Measurements from ENCODE around the gene COL18A1. TPM values are rescaled to one million over a fixed set of nuclear protein-coding genes. Genes with fewer than 3 reads are reported as not detected.

Gene COL18A1
- total and polyA plus RNA-seq, 9 of the 15 experiments (the other 6 are each of a cell fraction or from before 2014, with no cell fraction given): 0.14 to 16.4 (median 2.0) TPM

DNA sequence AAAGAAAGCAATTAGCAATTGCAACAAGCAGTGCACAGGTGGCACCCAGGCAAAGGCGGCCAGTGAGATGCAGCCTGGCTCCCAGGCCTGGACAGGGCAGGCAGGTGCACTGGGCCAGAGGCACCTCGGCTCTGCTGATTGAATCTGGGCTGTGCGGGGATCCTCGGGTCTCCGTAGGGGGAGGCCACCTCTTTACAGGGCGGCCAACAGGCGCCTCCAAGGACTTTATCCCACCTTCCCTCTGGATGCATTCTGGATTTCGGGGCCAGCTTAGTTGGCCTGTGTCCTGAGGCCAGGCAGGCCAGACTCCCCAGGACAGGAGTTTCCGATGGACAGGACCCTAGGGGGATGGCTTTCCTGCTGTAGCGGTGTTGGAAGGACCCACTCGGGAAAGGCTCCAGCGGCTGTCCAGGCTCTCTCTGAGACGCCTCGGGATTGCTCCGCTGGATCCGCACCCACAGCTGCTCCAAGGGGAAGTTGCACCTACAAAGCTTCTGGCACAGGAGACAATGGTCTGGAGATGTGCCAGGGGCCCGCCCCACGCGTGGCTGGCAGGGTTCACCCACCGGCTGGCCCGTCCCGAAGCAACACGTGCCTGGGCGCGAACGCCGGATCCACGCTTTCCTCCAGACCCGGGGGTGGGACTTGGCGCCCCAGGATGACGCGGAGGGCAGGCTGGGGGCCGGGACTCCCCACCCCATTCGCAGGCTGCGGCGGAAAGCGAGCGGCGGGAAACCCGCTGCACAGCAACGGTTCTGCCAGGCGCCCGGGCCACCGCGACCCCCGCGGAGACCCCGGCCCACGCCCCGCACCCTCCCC is 136.5 kb downstream of the COL18A1 start (continued):
- peak; percentile 75 for TF ChIP-seq NFIC (IDR thresholded peaks at IDR 0.05)
- TF ChIP-seq ZBTB7A (IDR thresholded peaks at IDR 0.05; ENCODE audit: borderline replicate concordance, control insufficient read depth, low read depth, low read length): peak; percentile 91
- TF ChIP-seq XRCC4 (IDR thresholded peaks at IDR 0.05; ENCODE audit: extremely low read depth, insufficient read depth, insufficient read length): no peak
- TF ChIP-seq, protein P1, sequence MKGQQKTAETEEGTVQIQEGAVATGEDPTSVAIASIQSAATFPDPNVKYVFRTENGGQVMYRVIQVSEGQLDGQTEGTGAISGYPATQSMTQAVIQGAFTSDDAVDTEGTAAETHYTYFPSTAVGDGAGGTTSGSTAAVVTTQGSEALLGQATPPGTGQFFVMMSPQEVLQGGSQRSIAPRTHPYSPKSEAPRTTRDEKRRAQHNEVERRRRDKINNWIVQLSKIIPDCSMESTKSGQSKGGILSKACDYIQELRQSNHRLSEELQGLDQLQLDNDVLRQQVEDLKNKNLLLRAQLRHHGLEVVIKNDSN (CRISPR knock-in tag; IDR thresholded peaks at IDR 0.05): peak; percentile 73
- TF ChIP-seq, protein P2, sequence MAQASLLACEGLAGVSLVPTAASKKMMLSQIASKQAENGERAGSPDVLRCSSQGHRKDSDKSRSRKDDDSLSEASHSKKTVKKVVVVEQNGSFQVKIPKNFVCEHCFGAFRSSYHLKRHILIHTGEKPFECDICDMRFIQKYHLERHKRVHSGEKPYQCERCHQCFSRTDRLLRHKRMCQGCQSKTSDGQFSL (CRISPR knock-in tag; IDR thresholded peaks at IDR 0.05): no peak
- TF ChIP-seq, protein P2 (tag; IDR thresholded peaks at IDR 0.05): no peak
- TF ChIP-seq TCF7 (IDR thresholded peaks at IDR 0.05; ENCODE audit: borderline replicate concordance): no peak
- TF ChIP-seq, protein P3, sequence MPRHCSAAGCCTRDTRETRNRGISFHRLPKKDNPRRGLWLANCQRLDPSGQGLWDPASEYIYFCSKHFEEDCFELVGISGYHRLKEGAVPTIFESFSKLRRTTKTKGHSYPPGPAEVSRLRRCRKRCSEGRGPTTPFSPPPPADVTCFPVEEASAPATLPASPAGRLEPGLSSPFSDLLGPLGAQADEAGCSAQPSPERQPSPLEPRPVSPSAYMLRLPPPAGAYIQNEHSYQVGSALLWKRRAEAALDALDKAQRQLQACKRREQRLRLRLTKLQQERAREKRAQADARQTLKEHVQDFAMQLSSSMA (CRISPR knock-in tag; IDR thresholded peaks at IDR 0.05): no peak
- TF ChIP-seq MXI1 (IDR thresholded peaks at IDR 0.05; ENCODE audit: low read depth, low read length): peak; percentile 98
- no peak for TF ChIP-seq CBFA2T3 (IDR thresholded peaks at IDR 0.05)
- no peak for TF ChIP-seq RUNX1 (IDR thresholded peaks at IDR 0.05; ENCODE audit: low read depth)
- TF ChIP-seq ESRRA (IDR thresholded peaks at IDR 0.05; ENCODE audit: borderline replicate concordance, low read depth): no peak
- TF ChIP-seq NFXL1 (CRISPR knock-in tag; IDR thresholded peaks at IDR 0.05): no peak
- TF ChIP-seq HMBOX1 (IDR thresholded peaks at IDR 0.05): no peak
- no peak for TF ChIP-seq ARID1B (IDR thresholded peaks at IDR 0.05)
- no peak for TF ChIP-seq ZNF184 (CRISPR knock-in tag; IDR thresholded peaks at IDR 0.05)
- TF ChIP-seq, protein P4, sequence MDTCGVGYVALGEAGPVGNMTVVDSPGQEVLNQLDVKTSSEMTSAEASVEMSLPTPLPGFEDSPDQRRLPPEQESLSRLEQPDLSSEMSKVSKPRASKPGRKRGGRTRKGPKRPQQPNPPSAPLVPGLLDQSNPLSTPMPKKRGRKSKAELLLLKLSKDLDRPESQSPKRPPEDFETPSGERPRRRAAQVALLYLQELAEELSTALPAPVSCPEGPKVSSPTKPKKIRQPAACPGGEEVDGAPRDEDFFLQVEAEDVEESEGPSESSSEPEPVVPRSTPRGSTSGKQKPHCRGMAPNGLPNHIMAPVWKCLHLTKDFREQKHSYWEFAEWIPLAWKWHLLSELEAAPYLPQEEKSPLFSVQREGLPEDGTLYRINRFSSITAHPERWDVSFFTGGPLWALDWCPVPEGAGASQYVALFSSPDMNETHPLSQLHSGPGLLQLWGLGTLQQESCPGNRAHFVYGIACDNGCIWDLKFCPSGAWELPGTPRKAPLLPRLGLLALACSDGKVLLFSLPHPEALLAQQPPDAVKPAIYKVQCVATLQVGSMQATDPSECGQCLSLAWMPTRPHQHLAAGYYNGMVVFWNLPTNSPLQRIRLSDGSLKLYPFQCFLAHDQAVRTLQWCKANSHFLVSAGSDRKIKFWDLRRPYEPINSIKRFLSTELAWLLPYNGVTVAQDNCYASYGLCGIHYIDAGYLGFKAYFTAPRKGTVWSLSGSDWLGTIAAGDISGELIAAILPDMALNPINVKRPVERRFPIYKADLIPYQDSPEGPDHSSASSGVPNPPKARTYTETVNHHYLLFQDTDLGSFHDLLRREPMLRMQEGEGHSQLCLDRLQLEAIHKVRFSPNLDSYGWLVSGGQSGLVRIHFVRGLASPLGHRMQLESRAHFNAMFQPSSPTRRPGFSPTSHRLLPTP (IDR thresholded peaks at IDR 0.05; ENCODE audit: borderline replicate concordance, extremely low read depth, insufficient read length): no peak
- no peak for TF ChIP-seq HEY1 (CRISPR knock-in tag; IDR thresholded peaks at IDR 0.05; ENCODE audit: borderline replicate concordance)
- TF ChIP-seq, protein P5, sequence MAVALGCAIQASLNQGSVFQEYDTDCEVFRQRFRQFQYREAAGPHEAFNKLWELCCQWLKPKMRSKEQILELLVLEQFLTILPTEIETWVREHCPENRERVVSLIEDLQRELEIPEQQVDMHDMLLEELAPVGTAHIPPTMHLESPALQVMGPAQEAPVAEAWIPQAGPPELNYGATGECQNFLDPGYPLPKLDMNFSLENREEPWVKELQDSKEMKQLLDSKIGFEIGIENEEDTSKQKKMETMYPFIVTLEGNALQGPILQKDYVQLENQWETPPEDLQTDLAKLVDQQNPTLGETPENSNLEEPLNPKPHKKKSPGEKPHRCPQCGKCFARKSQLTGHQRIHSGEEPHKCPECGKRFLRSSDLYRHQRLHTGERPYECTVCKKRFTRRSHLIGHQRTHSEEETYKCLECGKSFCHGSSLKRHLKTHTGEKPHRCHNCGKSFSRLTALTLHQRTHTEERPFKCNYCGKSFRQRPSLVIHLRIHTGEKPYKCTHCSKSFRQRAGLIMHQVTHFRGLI (CRISPR knock-in tag; IDR thresholded peaks at IDR 0.05): no peak
- TF ChIP-seq ZNF143 (CRISPR knock-in tag; IDR thresholded peaks at IDR 0.05): no peak
- TF ChIP-seq GATAD2B (IDR thresholded peaks at IDR 0.05; ENCODE audit: borderline replicate concordance): no peak
